ENCODE results near the gene GYPB.
"Not testable (repeated sequence)": the region's sequence is repeated elsewhere in the genome, so short reads cannot be mapped to it uniquely, and the experiment has no call there.

Gene GYPB

GRCh38 chr4:144019277-144019676, at the start of gene GYPB:
Gene GYPB (minus strand): TSS chr4:144019380. CDS start chr4:144019287, 93 bp downstream.
- not testable (repeated sequence) for DNase-seq

- DNase-seq: not testable (repeated sequence)
Observed at GRCh38 chr4:144061556-144061955, 42.4 kb upstream of the GYPB start.

- DNase-seq: not testable (repeated sequence)
Observed at GRCh38 chr4:144060234-144060859, 41.2 kb upstream of the GYPB start.

GRCh38 chr4:144056800-144057199, 37.6 kb upstream of the GYPB start:
- no peak for DNase-seq

GRCh38 chr4:144055336-144055735, 36.2 kb upstream of the GYPB start:
- DNase-seq: not testable (repeated sequence)

- DNase-seq: not testable (repeated sequence)
Observed at GRCh38 chr4:144051494-144051893, 32.3 kb upstream of the GYPB start.

- not testable (repeated sequence) for DNase-seq
Observed at GRCh38 chr4:144050631-144051030, 31.5 kb upstream of the GYPB start.

GRCh38 chr4:144049495-144050424, 30.6 kb upstream of the GYPB start:
- DNase-seq: not testable (repeated sequence)

GRCh38 chr4:144044936-144045335, 25.8 kb upstream of the GYPB start:
- not testable (repeated sequence) for DNase-seq

- not testable (repeated sequence) for DNase-seq
Observed at GRCh38 chr4:144032580-144032979, 13.4 kb upstream of the GYPB start.

- DNase-seq: not testable (repeated sequence)
Observed at GRCh38 chr4:144031875-144032274, 12.7 kb upstream of the GYPB start.

GRCh38 chr4:144031369-144031768, 12.2 kb upstream of the GYPB start:
- not testable (repeated sequence) for DNase-seq

GRCh38 chr4:144030708-144031107, 11.5 kb upstream of the GYPB start:
- not testable (repeated sequence) for DNase-seq

- not testable (repeated sequence) for DNase-seq
Observed at GRCh38 chr4:144026682-144027081, 7.5 kb upstream of the GYPB start.

GRCh38 chr4:144024399-144025053, 5.3 kb upstream of the GYPB start:
- not testable (repeated sequence) for DNase-seq

- not testable (repeated sequence) for DNase-seq
Observed at GRCh38 chr4:144022772-144023400, 3.7 kb upstream of the GYPB start.

GRCh38 chr4:144021336-144021990, 2.3 kb upstream of the GYPB start:
- DNase-seq: not testable (repeated sequence)

GRCh38 chr4:144018223-144019000, 768 bp downstream of the GYPB start:
- DNase-seq: not testable (repeated sequence)

GRCh38 chr4:144017271-144017670, 1.9 kb downstream of the GYPB start:
- DNase-seq: not testable (repeated sequence)

- DNase-seq: not testable (repeated sequence)
Observed at GRCh38 chr4:144016057-144016605, 3.0 kb downstream of the GYPB start.

- DNase-seq: no peak
Observed at GRCh38 chr4:144014808-144015207, 4.4 kb downstream of the GYPB start.
